ENCODE data around the gene TTYH3. TPM values are rescaled to one million over a fixed set of nuclear protein-coding genes. Genes with fewer than 3 reads are reported as not detected.

TTYH3 gene
- total and polyA plus RNA-seq, 2 of the 13 experiments (the other 11 are each of a cell fraction or from before 2014, with no cell fraction given): 26.3 to 50.0 TPM

GRCh38 chr7:2670720-2671391 is 39.1 kb downstream of the TTYH3 start (continued):
- TF ChIP-seq PATZ1 (CRISPR knock-in tag; IDR thresholded peaks at IDR 0.05) (peak; percentile 45; the same call in 1 of the 2 replicates), CBFB (CRISPR knock-in tag; IDR thresholded peaks at IDR 0.05) (0 out of 2 replicates have a peak, but pooled peaks have one; percentile 37), THAP9 (CRISPR knock-in tag; IDR thresholded peaks at IDR 0.05; ENCODE audit: borderline replicate concordance) (0 out of 2 replicates have a peak, but pooled peaks have one; percentile 47), ZNF740 (CRISPR knock-in tag; IDR thresholded peaks at IDR 0.05) (no peak), SOX6 (IDR thresholded peaks at IDR 0.05) (no peak), SOX6 (CRISPR knock-in tag; IDR thresholded peaks at IDR 0.05) (peak; percentile 12; the same call in 1 of the 2 replicates), TFDP1 (CRISPR knock-in tag; IDR thresholded peaks at IDR 0.05; ENCODE audit: borderline replicate concordance) (peak; percentile 81; the same call in 1 of the 2 replicates), THRA (CRISPR knock-in tag; IDR thresholded peaks at IDR 0.05; ENCODE audit: borderline replicate concordance) (no peak), TOPORS (CRISPR knock-in tag; IDR thresholded peaks at IDR 0.05) (no peak), ZSCAN22 (CRISPR knock-in tag; IDR thresholded peaks at IDR 0.05) (no peak), NKX3-1 (CRISPR knock-in tag; IDR thresholded peaks at IDR 0.05) (no peak), CHCHD3 (CRISPR knock-in tag; IDR thresholded peaks at IDR 0.05) (0 out of 2 replicates have a peak, but pooled peaks have one; percentile 47), BRF2 (CRISPR knock-in tag; IDR thresholded peaks at IDR 0.05) (no peak), HMGXB4 (CRISPR knock-in tag; IDR thresholded peaks at IDR 0.05; ENCODE audit: borderline replicate concordance in 1 of 2, low read depth in 1 of 2) (peak; percentile 40 to 54; a peak in 2 of 4 replicates), ATF7 (IDR thresholded peaks at IDR 0.05) (no peak), ATF7 (CRISPR knock-in tag; IDR thresholded peaks at IDR 0.05) (no peak), SALL1 (CRISPR knock-in tag; IDR thresholded peaks at IDR 0.05) (peak; percentile 52; the same call in 1 of the 2 replicates), ZNF556 (CRISPR knock-in tag; IDR thresholded peaks at IDR 0.05; ENCODE audit: borderline replicate concordance) (no peak)

Measured in HepG2 (cell line).